ENCODE data around the gene EHMT1.

DNA sequence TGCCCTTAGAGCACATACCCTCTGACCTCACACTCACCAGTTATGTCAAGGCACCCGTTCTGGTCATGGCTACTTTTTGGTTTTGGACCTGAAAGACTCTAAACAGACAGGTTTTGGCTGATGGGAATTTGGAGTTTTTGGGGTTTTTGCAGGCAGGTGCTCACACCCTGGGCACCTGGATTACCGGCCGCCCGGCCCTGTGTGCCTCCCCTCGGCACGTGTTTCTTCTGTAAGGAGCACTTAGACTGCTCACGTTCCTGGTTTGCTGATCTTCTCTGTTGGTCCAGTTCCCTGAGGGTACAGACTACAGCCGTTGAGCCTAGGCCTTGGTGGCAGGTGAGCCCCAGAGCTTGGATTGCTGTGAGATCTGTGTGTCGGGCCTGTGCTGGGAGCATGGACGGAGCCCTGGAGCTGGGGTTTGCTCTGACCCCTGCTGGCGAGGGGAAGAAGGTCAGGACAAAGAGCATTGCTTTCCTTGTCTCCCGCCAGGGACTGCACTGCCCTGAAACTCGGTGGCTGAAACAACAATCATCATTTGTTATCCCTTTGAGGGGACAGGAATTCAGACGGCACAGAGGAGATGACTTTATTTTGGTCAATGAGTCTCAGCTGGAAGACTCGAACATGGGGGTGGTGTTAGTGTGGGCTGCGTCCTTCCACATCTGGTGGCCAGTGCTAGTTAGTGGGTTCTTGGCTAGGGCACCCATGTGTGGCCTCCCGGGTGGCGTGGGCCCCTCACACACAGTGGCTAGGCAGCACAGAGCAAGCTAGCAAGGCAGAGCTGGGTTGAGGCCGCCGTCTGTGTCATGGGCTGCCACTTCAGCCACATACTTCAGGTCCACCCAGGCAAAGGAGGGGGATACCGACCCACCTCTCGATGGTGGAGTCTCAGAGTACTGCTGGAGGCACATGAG lies 76.4 kb downstream of the EHMT1 start:
- TF ChIP-seq, protein P1, sequence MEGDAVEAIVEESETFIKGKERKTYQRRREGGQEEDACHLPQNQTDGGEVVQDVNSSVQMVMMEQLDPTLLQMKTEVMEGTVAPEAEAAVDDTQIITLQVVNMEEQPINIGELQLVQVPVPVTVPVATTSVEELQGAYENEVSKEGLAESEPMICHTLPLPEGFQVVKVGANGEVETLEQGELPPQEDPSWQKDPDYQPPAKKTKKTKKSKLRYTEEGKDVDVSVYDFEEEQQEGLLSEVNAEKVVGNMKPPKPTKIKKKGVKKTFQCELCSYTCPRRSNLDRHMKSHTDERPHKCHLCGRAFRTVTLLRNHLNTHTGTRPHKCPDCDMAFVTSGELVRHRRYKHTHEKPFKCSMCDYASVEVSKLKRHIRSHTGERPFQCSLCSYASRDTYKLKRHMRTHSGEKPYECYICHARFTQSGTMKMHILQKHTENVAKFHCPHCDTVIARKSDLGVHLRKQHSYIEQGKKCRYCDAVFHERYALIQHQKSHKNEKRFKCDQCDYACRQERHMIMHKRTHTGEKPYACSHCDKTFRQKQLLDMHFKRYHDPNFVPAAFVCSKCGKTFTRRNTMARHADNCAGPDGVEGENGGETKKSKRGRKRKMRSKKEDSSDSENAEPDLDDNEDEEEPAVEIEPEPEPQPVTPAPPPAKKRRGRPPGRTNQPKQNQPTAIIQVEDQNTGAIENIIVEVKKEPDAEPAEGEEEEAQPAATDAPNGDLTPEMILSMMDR (conservative IDR thresholded peaks at IDR 0.05) = peak; percentile 79
- TF ChIP-seq ZFX (IDR thresholded peaks at IDR 0.05) = no peak

All from C4-2B (cell line).